MCF 10A (cell line): ENCODE measurements around the gene PTPRH. TPM values are rescaled to one million over a fixed set of nuclear protein-coding genes. Genes with fewer than 3 reads are reported as not detected.

Experiments
- BruUV-seq: library from RNA; stranded (reverse); fragments of 400-500 nt; replicated peaks from 2 replicates; lab custom pipeline; 2021; lab: Mats Ljungman, UMichigan
- CTCF ChIA-PET: fragments of 300-600 bp; sonication (Branson Sonifier 250); formaldehyde crosslinking; extraction: SDS; loops from one replicate; lab custom pipeline; 2021; ENCODE audit warnings: antibody characterized with exemption, inconsistent platforms; lab: Yijun Ruan, JAX
- POLR2A ChIA-PET: fragments of 300-600, 350-650 bp; sonication (Branson Sonifier 250); formaldehyde crosslinking; extraction: SDS; loops from one replicate; lab custom pipeline; 2020; ENCODE audit warnings: antibody characterized with exemption, inconsistent platforms; lab: Yijun Ruan, JAX
- DNase-seq: peaks from one replicate; pipeline ENCODE4 v3.0.0-alpha.2; 2018; ENCODE audit not compliant: unreplicated experiment
- H3K27ac Mint-ChIP-seq: one replicate; pipeline ENCODE4 v1.8.0; 2022; ENCODE audit warnings: mild to moderate bottlenecking, low read depth, mixed read lengths; ENCODE audit not compliant: unreplicated experiment
- H3K27me3 Mint-ChIP-seq: one replicate; pipeline ENCODE4 v1.8.0; 2022; ENCODE audit warnings: mixed read lengths; ENCODE audit not compliant: insufficient read depth, unreplicated experiment
- H3K36me3 Mint-ChIP-seq: one replicate; pipeline ENCODE4 v1.8.0; 2022; ENCODE audit warnings: mild to moderate bottlenecking, moderate library complexity, mixed read lengths; ENCODE audit not compliant: insufficient read depth, unreplicated experiment
- H3K4me1 Mint-ChIP-seq: one replicate; pipeline ENCODE4 v1.8.0; 2022; ENCODE audit warnings: mixed read lengths; ENCODE audit not compliant: insufficient read depth, unreplicated experiment
- H3K4me3 Mint-ChIP-seq: one replicate; pipeline ENCODE4 v1.8.0; 2022; ENCODE audit warnings: mild to moderate bottlenecking, moderate library complexity, mixed read lengths; ENCODE audit not compliant: unreplicated experiment
- H3K9me3 Mint-ChIP-seq: one replicate; pipeline ENCODE4 v1.8.0; 2022; ENCODE audit warnings: mixed read lengths; ENCODE audit not compliant: unreplicated experiment
- CTCF ChIP-seq: fragments of 200-600 bp; IDR thresholded peaks from one replicate; pipeline ENCODE4 v1.8.0; 2022; ENCODE audit warnings: antibody characterized with exemption, mild to moderate bottlenecking; ENCODE audit not compliant: unreplicated experiment
- intact Hi-C: fragments of 100-400 bp; cut with micrococcal nuclease; formaldehyde crosslinking; loops from 2 replicates; pipeline ENCODE4 v1.14.1; 2022
- total RNA-seq: library from RNA; stranded (reverse); gene quantifications from 2 replicates; pipeline ENCODE4 v1.2.3, GENCODE V29; 2022

Gene PTPRH
- total RNA-seq, 1 experiment from 2014 or later: 0.56 TPM

DNA sequence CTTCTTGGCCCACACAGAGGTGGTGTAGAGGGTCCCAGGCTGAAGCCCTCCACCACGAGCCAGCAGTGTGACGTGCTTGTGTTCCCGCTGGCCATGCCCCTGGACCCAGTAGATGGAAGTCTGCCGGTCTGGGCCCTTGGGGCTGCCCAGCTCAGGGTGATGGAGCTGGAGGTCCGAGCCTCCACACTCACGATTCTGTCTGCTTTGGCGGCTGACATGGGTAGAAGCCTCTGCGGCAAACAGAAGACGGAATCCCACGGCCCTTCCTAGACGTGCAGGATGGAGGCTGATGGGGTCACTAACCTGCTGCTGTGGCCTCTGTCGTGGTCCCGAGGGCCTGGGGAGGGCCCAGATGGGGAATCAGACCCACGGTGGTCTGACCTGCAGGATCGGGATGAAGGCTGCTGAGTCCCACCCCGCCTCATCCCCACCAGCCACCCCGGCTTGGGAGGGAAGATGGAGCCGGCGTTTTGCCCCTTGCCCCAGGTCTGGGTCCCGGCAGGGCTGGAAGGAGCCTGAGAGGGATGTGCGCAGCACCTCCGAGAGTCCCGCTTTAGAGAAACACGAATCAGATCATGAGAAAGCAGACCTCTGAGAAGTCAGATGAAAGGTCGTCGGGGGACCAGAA lies 14.9 kb upstream of the PTPRH start:
- intact Hi-C loops: no loop called here

GRCh38 chr19:55223291-55224037 lies 14.2 kb upstream of the PTPRH start:
- no peak overlapping the region for H3K27ac Mint-ChIP-seq
- H3K36me3 Mint-ChIP-seq: peaks cover 26% of the 10 kb centered on the region
- BruUV-seq: no TSS peak
- ChIA-PET POLR2A (no interaction called here), CTCF (interaction anchor here (0.7 kb wide), 1 partner anchor 16 kb away, joined by 3 read pairs; no protein-coding TSS in a partner anchor)
- no peaks in the 10 kb centered on the region for H3K4me1 Mint-ChIP-seq
- no peak for DNase-seq
- intact Hi-C loops: no loop called here
- TF ChIP-seq CTCF: no peak
- H3K4me3 Mint-ChIP-seq: no peak overlapping the region
- H3K9me3 Mint-ChIP-seq: no peaks in the 10 kb centered on the region
- H3K27me3 Mint-ChIP-seq: no peaks in the 10 kb centered on the region

More for the DNA sequence above, 14.9 kb upstream of the PTPRH start:
- DNase-seq: no peak
- Mint-ChIP-seq H3K4me3 (no peak overlapping the region), H3K27me3 (no peaks in the 10 kb centered on the region), H3K4me1 (no peaks in the 10 kb centered on the region), H3K36me3 (peaks cover 26% of the 10 kb centered on the region), H3K9me3 (no peaks in the 10 kb centered on the region), H3K27ac (no peak overlapping the region)
- POLR2A ChIA-PET: no interaction called here
- no peak for TF ChIP-seq CTCF
- no TSS peak for BruUV-seq
- CTCF ChIA-PET: interaction anchor here (0.7 kb wide), 1 partner anchor 15 kb away, joined by 3 read pairs; no protein-coding TSS in a partner anchor

- peaks cover 15% of the 10 kb centered on the region for H3K4me1 Mint-ChIP-seq
- POLR2A ChIA-PET: no interaction called here
- no peak for DNase-seq
- no peak overlapping the region for H3K4me3 Mint-ChIP-seq
- H3K36me3 Mint-ChIP-seq: peaks cover 13% of the 10 kb centered on the region
- peaks cover 8% of the 10 kb centered on the region for H3K9me3 Mint-ChIP-seq
- no TSS peak for BruUV-seq
- no peaks in the 10 kb centered on the region for H3K27me3 Mint-ChIP-seq
- H3K27ac Mint-ChIP-seq: no peak overlapping the region
- intact Hi-C loops: no loop called here
- CTCF ChIA-PET: interaction anchor here (0.6 to 0.8 kb wide), 2 partner anchors 164 to 169 kb away, joined by 3 read pairs; partner anchors contain the start of gene TMEM238
- TF ChIP-seq CTCF: no peak
These were observed 11.2 kb upstream of the PTPRH start for GRCh38 chr19:55220525-55220924.
